ENCODE results near the gene TMEM150C.

- TF ChIP-seq POLR2A (IDR thresholded peaks at IDR 0.05; ENCODE audit: extremely low read depth, insufficient read length) (no peak), CTCF (IDR thresholded peaks at IDR 0.05; ENCODE audit: low read depth, low read length) (no peak), MYC (IDR thresholded peaks at IDR 0.05; ENCODE audit: low read depth, low read length) (no peak)
- TF ChIP-seq, protein P1, sequence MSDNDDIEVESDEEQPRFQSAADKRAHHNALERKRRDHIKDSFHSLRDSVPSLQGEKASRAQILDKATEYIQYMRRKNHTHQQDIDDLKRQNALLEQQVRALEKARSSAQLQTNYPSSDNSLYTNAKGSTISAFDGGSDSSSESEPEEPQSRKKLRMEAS (IDR thresholded peaks at IDR 0.05; ENCODE audit: low read depth, low read length): no peak
These were observed 51.6 kb downstream of the TMEM150C start for GRCh38 chr4:82510216-82510615.

Data from NB4 (cell line).